CD4-positive, alpha-beta T cell treated with Interferon alpha-2 for 1 hour (primary cell): ENCODE results near the gene LMAN1L.
A peak's percentile ranks its signal among the peaks of the same experiment; 100 is the strongest.
"Not testable (repeated sequence)": the region's sequence is repeated elsewhere in the genome, so short reads cannot be mapped to it uniquely, and the experiment has no call there.

Source experiments
- DNase-seq, 2 donors: peaks; one replicate each; pipeline ENCODE4 v3.0.0-alpha.2; 2020 to 2022

LMAN1L gene

DNA sequence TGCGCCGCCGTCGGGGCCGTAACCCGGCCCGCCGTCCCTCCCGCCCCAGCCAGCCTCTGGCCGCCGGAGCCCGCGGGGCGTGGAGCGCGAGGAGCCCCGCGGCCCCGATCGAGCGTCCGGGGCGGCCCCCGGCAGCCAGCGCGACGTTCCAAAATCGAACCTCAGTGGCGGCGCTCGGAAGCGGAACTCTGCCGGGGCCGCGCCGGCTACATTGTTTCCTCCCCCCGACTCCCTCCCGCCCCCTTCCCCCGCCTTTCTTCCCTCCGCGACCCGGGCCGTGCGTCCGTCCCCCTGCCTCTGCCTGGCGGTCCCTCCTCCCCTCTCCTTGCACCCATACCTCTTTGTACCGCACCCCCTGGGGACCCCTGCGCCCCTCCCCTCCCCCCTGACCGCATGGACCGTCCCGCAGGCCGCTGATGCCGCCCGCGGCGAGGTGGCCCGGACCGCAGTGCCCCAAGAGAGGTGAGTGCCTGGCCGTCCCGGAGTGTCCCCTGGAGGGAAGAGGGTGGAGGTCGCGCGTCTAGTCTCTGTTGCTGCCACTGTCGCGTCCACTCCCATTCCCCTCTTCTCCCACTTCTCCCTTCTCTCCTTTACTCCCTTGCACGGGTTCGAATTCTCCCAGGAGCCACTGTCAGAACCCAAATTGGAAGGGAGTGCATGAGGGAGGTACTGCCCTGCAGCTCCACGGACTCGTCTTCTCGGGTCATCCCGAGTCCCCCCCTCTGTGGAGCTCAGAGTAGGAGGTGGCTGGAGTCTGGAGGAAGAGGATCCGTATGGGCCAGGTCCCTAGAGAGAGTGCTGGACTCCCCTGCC, 30.2 kb upstream of the LMAN1L start:
- DNase-seq = peak; percentile 61 to 72

DNA sequence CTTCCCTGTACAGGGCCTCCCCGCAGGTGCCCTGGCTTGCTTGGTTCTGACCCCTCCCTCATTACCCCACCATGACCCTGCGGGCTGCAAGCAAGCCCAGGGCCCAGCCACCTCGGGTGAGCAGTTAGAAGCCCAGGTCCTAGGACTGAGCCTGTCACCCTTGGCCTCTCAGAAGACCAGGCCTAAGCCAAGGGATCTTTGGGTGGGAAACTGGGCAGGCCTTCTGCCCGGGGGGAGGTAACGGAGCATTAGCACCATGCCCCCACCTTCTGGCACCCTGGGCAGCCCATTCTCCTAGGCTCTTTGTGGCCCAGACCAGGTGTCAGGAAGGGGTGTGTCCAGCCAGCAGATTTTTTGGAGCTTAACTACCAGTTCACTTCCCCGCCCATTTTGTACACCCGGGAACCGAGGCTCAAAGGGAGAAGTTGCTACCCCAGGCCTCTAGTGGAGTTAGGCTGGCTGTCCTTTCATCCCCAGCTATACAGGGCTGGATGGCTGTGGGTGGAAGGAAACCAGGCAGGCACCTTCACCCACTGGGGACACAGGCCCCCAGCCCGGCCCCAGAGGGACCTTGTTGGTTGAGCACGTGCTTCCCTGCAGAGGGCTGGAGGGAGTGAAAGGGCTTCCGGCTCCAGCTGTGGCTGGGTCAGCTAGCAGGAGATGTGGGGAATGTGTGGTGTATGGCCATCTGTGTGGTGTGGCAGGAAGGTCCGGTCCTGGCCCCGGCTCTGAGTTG, 29.4 kb upstream of the LMAN1L start:
- no peak for DNase-seq

DNA sequence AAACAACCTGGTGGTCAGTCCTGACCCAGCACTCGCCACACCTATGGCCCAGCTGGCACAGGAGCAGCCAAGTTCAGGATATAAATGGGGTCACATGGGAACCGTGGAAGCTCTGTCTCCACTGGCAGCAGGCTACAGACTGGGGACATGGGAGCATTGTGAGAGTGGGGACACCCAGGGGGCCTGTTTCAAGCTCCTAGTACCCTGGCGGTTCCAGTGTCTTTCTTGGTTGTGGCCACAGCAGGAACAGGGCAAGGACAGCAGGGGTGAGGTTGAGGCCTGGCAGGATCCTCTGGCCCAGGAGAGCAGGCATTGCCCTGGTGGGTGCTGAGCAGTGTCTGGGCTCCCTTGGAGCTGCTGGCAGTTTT, 28.8 kb upstream of the LMAN1L start:
- no peak for DNase-seq

DNA sequence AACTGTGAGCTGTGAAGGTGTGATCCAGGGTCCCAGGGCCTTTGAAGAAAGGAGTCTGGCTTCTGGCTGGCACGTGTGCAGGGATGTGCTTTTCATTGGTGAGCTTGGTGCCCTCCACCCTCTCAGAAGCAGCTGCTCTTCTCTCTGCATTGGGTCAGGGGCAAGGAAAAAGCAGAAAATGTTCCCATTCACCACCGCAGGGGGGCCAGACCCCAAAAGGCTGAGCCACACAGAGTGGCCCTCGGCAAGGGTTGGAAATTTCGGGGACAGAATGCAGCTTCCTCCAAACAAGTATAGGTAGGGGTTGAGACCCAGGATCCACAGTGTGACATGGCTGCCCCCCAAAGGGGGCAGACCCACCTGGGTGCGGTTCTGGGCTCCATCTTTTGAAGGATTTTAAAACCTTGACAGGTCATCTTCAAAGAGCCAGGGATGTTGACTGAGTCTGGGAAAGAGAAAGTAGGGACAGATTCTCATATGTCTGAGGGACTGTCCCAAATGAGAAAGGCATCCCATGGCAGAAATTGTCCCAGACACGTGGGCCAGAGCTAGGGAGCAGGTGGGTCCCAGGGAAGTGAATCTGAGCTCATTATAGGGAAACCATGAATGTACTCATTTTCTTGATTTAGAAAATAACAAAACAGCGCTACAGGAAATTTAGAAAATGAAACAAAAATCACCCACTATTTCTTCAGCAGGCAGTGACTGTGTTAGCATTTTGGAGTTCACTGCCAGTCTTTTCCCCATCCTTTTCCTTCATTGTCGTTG, 28.0 kb upstream of the LMAN1L start:
- no peak for DNase-seq

DNA sequence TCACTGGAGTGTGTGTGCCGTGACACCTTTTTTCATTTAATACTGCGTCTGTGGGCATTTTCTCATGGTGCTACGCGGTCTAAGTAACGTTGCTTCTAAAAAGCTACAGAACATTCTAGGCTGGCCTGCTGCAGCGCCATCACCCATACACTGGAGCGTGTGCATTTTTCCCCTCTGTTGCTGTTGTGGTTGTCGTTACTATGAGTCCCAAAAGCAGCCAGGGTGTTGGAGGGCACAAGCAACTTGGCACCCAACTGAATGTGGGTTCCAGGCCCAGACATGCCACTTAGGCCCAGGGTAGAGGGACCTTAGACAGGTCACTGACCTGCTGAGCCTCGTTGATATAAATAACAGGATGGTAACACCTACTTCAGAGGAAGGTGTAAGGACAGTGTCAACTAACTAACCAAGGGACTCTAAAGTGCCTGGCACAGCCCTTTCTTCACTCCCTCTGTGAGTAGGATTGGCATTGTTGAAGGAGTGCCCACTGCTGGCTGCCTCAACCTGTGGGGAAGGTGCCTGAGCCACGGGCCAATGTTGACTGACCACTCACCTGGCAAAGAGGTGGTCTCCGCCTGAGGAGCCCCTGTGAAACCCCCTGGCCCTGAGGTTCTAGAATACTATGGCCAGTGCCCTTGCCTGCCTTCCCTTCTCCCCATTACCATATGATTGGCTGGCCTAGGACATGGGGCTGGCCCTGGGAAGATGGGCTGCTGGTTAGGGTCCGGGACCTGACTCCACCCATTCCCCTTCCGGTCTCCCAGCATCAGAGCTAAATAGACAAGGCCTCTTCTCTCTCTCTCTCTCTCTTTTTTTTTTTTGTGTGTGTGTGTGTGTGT, 27.2 kb upstream of the LMAN1L start:
- DNase-seq = peak; percentile 54 to 75

DNA sequence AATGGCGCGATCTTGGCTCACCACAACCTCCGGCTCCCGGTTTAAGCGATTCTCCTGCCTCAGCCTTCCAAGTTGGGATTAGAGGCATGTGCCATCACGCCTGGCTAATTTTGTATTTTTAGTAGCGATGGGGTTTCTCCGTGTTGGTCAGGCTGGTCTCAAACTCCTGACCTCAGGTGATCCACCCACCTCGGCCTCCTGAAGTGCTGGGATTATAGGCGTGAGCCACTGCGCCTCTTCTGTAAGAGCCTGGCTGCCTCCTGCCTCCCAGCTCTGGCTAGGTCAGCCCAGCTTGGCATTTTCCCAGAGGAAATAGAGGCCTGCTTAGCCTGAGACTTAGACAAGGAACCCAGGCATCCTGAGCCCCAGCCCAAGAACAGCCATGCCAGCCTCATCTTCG, 26.6 kb upstream of the LMAN1L start:
- DNase-seq = not testable (repeated sequence)

DNA sequence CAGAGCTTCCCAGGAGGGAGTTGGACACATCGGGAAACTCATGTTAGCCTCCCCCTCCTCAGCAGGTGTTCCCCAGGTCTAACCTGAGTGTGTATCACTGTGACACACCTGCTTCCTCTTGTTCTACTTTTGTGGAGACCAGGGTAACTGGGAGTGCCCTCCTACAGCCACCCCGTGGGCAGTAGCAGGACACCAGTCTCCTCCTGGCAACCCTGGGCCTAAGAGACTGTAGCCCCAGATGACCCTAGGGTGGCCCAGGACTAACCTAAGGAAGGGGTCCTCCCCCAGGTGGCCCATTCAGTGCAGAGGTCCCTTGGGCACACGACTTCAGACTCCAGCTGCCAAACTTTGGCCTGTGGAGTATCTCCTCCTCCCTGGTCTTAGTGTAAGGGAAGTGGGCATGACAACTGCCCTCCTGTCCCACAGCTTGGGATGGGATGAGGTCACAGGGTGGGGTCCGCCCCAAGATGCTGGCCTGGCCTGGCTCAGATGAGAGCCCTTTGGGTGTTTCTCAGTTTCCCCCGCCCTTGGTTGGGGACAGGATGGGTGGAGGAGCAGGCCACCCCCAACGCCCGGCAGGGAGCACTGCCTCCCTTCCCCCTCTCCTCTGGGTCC, 26.0 kb upstream of the LMAN1L start:
- DNase-seq = no peak

DNA sequence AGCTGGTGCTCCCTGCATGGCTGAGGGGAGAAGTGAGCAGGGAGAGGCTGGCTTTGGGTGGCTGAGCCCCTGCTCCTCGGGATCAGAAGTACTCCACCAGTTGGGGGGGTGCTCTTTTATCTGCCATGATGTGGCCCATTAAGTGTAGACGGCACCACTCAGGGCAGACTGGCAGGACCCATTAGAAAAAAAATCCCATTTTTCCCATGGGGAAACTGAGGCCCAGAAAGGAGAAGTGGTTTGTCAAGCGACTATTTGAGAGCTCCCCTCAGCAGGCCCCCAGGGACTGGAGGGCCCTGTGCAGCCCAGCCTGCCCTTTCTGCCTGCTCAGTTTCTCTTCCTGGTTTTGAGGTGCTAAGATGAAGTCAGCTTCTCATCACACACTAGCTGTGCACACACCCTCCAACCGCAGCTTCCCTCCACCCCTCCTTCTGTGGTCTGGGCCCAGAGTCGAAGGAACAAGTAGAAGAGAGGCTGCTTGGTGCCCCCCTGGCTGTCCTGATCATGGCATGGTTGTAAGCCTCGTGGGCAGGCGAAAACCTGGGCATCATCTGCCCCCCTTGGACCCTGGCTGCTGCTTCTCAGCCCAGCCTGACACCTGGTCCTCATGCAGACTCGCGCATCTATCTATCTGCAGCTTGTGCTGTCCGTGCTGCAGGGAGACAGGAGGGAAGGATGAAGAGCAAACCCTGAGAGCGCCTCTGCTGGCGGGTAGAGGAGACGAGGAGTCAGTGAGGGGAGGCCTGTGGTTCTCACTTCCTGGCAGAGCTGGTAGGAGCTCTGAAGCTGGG, 25.2 kb upstream of the LMAN1L start:
- peak; percentile 92 for DNase-seq

DNA sequence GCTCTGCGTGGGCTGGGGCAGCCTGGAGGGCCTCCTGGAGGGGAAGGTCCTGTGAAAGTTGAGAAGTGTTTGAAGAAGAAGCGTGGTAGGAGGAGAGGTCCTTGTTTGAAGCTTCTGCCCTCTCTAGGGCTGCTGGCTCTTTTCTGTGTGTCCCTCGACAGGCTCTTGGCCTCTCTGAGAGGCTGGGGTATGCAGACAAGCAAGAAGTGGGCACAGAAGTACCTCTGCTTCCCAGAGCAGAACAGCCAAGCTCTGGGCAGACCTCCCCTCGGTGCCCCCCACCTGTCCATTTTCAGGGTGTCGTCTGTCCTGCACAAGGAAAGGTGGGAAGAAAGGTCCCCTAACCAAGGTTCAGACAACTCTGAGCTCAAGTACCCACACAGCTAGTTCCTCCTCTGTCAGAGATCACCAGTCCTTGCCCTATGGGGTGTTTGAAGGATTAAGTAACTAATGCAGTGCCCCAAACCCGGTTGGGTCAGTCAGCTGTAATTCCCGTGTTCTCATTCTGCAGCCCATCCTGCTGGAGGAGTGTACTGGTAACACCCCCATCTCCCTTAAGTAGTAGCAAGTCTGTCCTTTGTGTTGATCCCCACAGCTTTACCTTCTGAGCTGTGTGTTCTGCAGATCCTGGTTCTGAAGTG, 24.5 kb upstream of the LMAN1L start:
- DNase-seq = no peak

DNA sequence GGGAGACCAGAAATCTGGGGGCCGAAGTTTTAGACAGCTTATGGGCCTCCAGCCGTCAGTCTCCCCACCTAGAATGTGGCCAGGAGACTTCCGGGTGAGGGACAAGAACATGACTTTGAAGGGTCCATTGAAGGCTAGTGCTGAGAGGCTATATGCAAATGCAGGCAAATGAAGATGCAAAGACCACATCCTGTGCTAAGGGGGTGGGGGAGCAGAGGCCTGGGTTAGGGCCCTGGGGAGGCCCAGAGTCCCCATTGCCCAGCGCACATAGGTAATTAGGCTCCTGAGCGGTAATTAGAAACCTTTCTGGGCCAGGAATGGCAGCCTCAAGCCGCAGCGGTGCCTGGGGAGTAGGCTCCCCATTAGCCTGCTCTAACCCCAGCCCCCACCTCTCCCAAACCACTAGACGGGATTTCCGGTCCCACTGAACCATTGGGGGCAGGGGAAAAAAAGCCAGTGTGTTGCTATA, 23.9 kb upstream of the LMAN1L start:
- peak; percentile 60 to 72 for DNase-seq

DNA sequence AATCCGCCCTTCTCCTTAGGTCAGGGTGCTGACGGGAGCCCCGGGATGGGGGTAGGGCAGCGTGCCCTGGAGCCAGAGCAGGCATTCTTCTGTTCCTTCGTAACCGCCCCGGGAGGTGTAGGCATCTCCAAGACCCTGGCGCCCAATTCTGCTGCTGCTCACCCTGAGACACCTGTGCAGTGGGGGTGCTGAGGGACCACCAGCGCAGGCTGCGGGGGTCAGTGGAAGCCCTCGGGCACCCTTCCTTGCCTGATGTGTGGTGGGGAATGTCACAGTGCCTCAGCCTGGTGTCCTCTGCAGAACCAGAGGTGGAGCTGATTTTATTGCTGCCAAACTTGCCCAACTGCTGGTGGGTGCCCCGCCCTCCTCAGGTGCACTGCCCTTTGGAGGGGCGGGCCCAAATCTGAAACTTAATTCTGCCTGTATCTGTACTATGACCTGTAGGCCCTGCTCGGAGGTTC, 23.4 kb upstream of the LMAN1L start:
- DNase-seq = peak; percentile 58 to 61

DNA sequence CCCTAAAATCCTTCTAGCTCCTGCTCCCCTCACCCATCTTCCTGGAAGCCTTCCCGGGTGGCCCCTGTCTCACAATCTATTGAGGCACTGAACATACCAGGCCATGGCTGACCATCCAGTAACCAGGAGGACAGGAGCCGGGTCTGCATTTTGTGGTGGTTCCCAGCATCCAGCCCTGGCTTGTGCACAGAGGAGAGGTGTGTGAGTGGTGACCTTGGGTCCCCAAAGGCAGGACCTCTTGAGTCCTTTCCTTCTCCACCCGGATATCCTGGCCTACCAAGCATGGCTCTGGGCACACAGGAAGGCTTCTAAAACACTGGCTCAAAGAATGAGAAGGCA, 22.9 kb upstream of the LMAN1L start:
- no peak for DNase-seq

DNA sequence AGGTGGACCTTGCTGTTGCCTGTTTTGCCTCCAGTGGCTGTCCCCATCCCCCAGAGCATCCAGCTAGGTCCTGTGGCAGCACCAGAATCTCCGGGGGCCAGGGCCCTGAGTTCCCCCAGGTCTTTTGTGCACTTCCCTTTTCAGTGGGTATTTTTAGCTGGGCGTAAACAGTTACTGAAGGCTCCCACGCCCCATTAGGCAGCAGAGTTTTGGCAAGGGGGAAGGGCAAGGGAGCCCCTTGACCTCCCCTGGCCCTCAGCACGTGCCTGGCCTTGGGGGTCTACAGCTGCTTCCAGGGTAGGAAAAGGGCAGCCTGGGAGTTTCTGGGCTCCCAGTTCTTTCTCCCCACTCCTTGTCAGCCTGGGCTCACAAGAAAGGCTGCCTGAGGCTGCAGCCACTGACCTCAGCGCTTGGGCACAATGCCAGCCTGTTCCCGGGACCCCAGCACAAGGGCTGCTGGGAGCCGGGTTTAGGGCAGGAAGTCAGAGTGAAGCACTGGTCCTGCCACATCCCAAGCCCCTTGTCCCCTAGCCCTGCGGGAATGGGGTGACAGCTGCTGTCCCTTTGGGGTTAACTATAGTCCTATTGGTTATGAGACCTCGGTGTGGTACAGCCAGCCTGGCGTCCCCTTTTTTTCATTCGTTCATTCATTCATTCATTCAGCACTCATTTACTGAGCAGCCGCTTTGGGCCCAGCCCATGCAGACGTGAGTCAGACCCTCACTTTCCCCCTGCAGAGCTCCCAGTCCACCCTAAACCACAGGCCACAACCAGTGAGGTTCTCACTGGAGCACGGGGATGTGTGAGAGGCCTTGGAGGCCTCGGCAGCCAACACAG, 22.3 kb upstream of the LMAN1L start:
- DNase-seq = no peak

DNA sequence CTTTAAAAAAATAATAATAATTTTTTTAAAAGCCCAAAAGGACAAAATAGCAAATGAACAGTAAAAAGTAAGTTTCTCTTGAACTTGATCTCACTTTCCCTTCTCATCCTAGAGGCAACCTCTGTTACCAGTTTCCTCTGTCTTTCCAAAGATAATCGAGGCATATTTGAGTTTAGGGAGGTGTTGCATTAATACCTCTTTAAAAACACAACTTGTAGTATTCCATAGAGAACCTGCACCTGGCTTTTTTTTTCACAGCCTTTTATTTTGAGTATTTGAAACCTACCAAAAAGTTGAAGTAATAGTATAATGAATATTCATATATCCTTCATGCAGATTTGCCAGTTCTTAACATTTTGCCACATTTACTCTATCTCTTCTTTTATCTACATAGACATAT, 21.6 kb upstream of the LMAN1L start:
- DNase-seq = no peak

DNA sequence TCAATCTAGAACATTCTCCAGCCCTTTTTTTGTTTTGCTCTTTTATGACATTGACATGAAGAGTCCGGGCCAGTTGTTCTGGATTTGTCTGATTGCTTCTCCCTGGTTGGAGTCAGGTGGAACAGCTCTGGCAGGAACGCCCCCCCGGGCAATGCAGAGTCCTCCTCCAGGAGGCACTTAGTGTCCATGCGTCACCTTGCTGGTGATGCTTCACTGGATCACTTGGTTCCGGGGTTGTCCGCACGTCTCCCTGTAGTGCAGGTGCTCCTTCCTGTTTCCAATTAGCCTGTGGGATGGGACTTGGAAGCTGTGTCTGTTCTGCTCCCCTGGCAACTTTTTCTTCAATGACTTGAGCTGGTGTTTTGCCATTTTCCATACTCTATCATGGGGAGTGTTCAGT, 21.0 kb upstream of the LMAN1L start:
- DNase-seq = no peak

DNA sequence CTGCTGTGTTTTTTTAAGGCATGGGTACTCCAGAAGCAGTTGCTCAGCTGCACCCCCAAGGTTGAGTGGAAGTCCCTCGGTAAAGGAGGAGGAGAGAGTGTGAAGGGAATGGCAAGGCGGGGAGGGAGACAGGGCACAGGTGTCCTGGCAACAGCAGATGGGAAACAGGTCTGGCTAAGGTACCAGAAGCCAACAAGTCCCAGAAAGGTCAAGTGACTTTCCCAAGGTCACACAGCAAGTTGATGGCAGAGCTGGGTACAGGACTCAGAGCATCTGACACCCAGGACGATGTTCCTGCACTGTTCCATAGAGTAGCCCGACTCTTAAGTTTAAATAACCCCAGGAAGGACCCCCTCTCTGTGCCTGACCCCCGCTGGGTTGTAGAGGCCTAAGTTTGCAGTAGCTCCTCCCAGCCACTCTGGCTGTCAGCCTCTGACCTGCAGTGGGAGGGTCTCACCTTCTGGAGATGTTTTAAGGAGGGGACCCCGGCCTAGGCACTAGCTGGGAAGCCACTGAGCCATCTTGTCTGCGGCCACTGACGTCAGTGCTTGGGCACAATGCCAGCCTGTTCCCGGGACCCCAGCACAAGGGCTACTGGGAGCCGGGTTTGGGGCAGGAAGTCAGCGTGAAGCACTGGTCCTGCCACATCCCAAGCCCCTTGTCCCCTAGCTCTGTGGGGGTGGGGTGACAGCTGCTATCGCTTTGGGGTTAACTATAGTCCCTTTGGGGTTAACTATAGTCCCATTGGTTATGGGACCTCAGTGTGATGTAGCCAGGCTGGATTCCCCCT, 20.2 kb upstream of the LMAN1L start:
- no peak for DNase-seq

DNA sequence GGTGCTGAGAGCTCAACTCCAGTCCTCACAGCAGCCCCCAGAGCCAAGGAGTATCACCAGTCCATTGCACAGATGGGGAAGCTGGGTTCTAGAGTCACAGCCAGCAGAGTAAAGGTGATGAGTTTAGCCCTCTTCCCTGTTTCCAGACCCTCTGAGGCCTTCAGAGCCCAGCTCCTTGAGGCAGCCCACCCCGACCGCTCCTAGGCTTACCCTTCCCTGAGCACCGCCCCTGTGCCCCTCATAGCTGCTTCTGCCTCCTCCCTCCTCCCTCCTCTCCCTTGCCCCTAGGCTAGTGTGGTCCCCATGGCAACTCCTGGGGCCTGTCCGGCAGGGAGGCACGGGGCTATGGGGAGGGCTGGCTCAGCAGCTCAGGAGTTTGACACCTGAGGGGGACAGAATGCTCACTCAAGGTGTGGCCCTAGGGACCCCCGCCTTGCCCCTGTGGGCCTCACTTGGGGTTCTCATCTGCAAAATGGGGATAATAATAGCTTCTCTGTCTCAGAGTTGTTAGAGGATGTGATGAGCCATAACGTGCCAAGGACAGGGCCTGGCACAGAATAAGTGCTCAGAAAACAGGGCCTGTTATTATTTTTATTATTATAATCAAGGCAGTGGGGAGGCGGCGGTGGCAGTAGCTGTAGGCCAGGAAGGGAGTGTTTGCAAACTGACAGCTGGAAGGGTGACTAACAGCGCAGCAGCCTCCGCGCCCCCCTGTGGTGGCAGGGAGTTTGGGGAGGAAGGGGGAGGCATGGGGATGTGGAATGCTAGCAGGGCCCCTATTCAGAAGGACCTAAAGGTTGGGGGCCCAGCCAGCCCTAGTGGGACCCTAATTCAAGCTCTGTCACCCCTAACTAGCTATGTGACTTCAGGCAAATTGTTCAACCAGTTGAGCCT, 19.3 kb upstream of the LMAN1L start:
- DNase-seq = peak; percentile 71 to 81
